ENCODE data around the gene TESMIN.
A peak's percentile ranks its signal among the peaks of the same experiment; 100 is the strongest.

Gene TESMIN

GRCh38 chr11:68766786-68767185 lies 15.5 kb upstream of the TESMIN start:
- H3K36me3 ChIP-seq = no peaks in the 10 kb centered on the region
- H3K27ac ChIP-seq = no peak overlapping the region
- H3K27me3 ChIP-seq (ENCODE audit: insufficient read depth, low read depth, severe bottlenecking) = no peaks in the 10 kb centered on the region
- H3K4me3 ChIP-seq (ENCODE audit: low read depth, low read length) = no peak overlapping the region
- no peaks in the 10 kb centered on the region for H3K9me3 ChIP-seq (ENCODE audit: severe bottlenecking)
- no peak for TF ChIP-seq CTCF (IDR thresholded peaks at IDR 0.05; ENCODE audit: low read depth, low read length)
- no peak for DNase-seq

- Histone ChIP-seq H3K36me3 (no peaks in the 10 kb centered on the region), H3K4me3 (ENCODE audit: low read depth, low read length) (no peak overlapping the region), H3K27me3 (ENCODE audit: insufficient read depth, low read depth, severe bottlenecking) (no peaks in the 10 kb centered on the region), H3K9me3 (ENCODE audit: severe bottlenecking) (no peaks in the 10 kb centered on the region), H3K27ac (no peak overlapping the region; the same call in 1 of the 2 replicates)
- DNase-seq = no peak
- no peak for TF ChIP-seq CTCF (IDR thresholded peaks at IDR 0.05; ENCODE audit: low read depth, low read length)
Measured at GRCh38 chr11:68764746-68765145, 13.4 kb upstream of the TESMIN start.

GRCh38 chr11:68763926-68764657 lies 12.8 kb upstream of the TESMIN start:
- H3K36me3 ChIP-seq = no peaks in the 10 kb centered on the region
- peak overlapping the region; percentile 43; the same call in 1 of the 2 replicates for H3K27ac ChIP-seq
- no peaks in the 10 kb centered on the region for H3K9me3 ChIP-seq (ENCODE audit: severe bottlenecking)
- no peak overlapping the region for H3K4me3 ChIP-seq (ENCODE audit: low read depth, low read length)
- peak; percentile 68 for DNase-seq
- TF ChIP-seq CTCF (IDR thresholded peaks at IDR 0.05; ENCODE audit: low read depth, low read length) = peak; percentile 68
- no peaks in the 10 kb centered on the region for H3K27me3 ChIP-seq (ENCODE audit: insufficient read depth, low read depth, severe bottlenecking)

GRCh38 chr11:68763181-68763721 lies 11.9 kb upstream of the TESMIN start:
- no peaks in the 10 kb centered on the region for H3K9me3 ChIP-seq (ENCODE audit: severe bottlenecking)
- no peaks in the 10 kb centered on the region for H3K27me3 ChIP-seq (ENCODE audit: insufficient read depth, low read depth, severe bottlenecking)
- peak overlapping the region; percentile 43; the same call in 1 of the 2 replicates for H3K27ac ChIP-seq
- H3K4me3 ChIP-seq (ENCODE audit: low read depth, low read length) = no peak overlapping the region
- peak; percentile 19 for DNase-seq
- no peak for TF ChIP-seq CTCF (IDR thresholded peaks at IDR 0.05; ENCODE audit: low read depth, low read length)
- H3K36me3 ChIP-seq = no peaks in the 10 kb centered on the region

GRCh38 chr11:68762481-68762880 lies 11.2 kb upstream of the TESMIN start:
- no peak for TF ChIP-seq CTCF (IDR thresholded peaks at IDR 0.05; ENCODE audit: low read depth, low read length)
- H3K36me3 ChIP-seq = no peaks in the 10 kb centered on the region
- H3K27me3 ChIP-seq (ENCODE audit: insufficient read depth, low read depth, severe bottlenecking) = no peaks in the 10 kb centered on the region
- no peaks in the 10 kb centered on the region for H3K9me3 ChIP-seq (ENCODE audit: severe bottlenecking)
- no peak for DNase-seq
- H3K27ac ChIP-seq = peak overlapping the region; percentile 55
- no peak overlapping the region for H3K4me3 ChIP-seq (ENCODE audit: low read depth, low read length)

Measured in WERI-Rb-1 (cell line).